K562 treated with DMSO at 1 percent for 48 hours (cell line): Measurements from ENCODE around the gene KCNK6. TPM values are rescaled to one million over a fixed set of nuclear protein-coding genes. Genes with fewer than 3 reads are reported as not detected.

Experiments
- total RNA-seq: library from RNA; unstranded; fragments of 300-600 nt; gene quantifications from 2 replicates; pipeline ENCODE4 v1.2.3, GENCODE V29; 2022; ENCODE audit warnings: low replicate concordance; ENCODE audit errors: extremely low read depth

The KCNK6 gene
- total RNA-seq = not detected in 2 replicates

GRCh38 chr19:38319421-38320258 lies at the start of gene KCNK6:
Gene KCNK6, plus strand, starts transcription at chr19:38319845. Its CDS starts 106 bp downstream, at chr19:38319951.

GRCh38 chr19:38303517-38304351 lies 15.9 kb upstream of the KCNK6 start, which contains the start of gene C19orf33:
Gene C19orf33, plus strand, starts transcription at chr19:38304251. Its CDS starts 11 bp downstream, at chr19:38304262.

GRCh38 chr19:38315657-38316476 lies 3.8 kb upstream of the KCNK6 start, which contains the start of gene YIF1B:
Gene YIF1B, minus strand, starts transcription at chr19:38315947. Its CDS starts 30 bp downstream, at chr19:38315917.

GRCh38 chr19:38374332-38375097 lies 54.9 kb downstream of the KCNK6 start, which contains the start of gene PSMD8:
Gene PSMD8, plus strand, starts transcription at chr19:38374571. Its CDS starts 31 bp downstream, at chr19:38374602.

Other genes starting within 250 kb of the KCNK6 start
- not detected in 2 replicates for gene DPF1, start 95.6 kb upstream of the KCNK6 start, total RNA-seq
- gene PPP1R14A, start 63.5 kb upstream of the KCNK6 start, total RNA-seq = not detected in 2 replicates
- gene SPINT2, start 55.3 kb upstream of the KCNK6 start, total RNA-seq = not detected in 2 replicates
- gene C19orf33, start 15.6 kb upstream of the KCNK6 start, total RNA-seq = not detected in 2 replicates
- not detected in 2 replicates for gene YIF1B, start 3.9 kb upstream of the KCNK6 start, total RNA-seq
- gene CATSPERG, start 16.0 kb downstream of the KCNK6 start, total RNA-seq = not detected in 2 replicates
- not detected in 2 replicates for gene PSMD8, start 54.7 kb downstream of the KCNK6 start, total RNA-seq
- gene GGN, start 68.2 kb downstream of the KCNK6 start, total RNA-seq = not detected in 2 replicates
- gene SPRED3, start 68.9 kb downstream of the KCNK6 start, total RNA-seq = not detected in 2 replicates
- not detected in 2 replicates for gene FAM98C, start 83.2 kb downstream of the KCNK6 start, total RNA-seq
- gene RASGRP4, start 106.4 kb downstream of the KCNK6 start, total RNA-seq = not detected in 2 replicates
- not detected in 2 replicates for gene RYR1, start 113.8 kb downstream of the KCNK6 start, total RNA-seq